M059J (cell line): ENCODE data around the gene OXLD1. TPM values are rescaled to one million over a fixed set of nuclear protein-coding genes. Genes with fewer than 3 reads are reported as not detected.

Source experiments
- DNase-seq: peaks from one replicate; pipeline ENCODE4 v3.0.0-alpha.2; 2012; ENCODE audit warnings: low read depth
- total RNA-seq: library from RNA; depleted of rRNA; stranded (reverse); fragments of >200 nt; shearing (Covaris generic); gene quantifications from 2 replicates; pipeline ENCODE4 v1.2.3, GENCODE V29; 2014; rRNA removed

OXLD1 gene
- 39.3 and 48.3 TPM in 2 replicates for total RNA-seq

DNA sequence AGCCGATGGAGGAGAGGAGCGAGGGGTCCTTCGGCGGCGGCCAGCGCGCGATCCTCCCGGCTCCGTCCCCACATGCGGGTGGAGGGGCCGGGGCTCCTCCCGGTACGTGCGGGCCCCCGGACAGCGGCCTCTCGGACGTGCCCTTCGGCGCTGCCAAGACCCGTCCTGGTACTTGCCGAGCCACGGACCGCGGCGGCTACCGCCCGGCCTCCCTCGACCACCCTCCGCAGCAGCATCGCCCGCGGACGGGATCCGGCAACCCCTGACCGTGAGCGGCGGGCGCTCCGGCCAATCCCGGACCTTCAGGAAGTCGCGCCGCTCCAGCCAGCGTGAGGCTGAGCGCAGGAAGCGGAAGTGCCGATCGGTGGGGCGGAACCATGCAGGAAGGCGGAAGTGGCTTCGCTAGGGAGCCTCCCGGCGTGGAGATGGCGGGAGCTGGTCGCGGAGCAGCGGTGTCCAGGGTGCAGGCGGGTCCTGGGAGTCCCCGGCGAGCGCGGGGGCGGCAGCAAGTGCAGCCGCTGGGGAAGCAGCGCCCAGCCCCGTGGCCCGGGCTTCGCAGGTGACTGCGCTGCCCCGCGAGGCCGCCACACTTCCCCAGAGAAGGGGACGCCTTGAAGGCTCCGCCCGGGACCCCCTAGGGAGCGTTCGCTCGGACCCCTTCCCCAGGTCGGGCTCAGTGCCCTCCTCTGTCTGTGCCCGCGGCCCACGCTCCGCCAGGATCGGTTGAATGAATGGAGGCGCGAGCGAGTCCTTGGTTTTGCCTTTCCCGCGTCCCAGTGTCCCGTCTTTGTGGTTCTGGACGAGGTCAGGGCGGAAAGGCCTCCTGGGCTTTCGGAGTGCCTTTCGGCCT, at the start of gene OXLD1, which contains the start of gene CCDC137:
TSS of gene OXLD1 (minus strand) at position 264 of the 850 bp plus-strand sequence. CDS start at position 236, 28 bp downstream.
TSS of gene CCDC137 (plus strand) at position 396 of the 850 bp plus-strand sequence. CDS start at position 426, 30 bp downstream.
- peak; percentile 94 for DNase-seq

DNA sequence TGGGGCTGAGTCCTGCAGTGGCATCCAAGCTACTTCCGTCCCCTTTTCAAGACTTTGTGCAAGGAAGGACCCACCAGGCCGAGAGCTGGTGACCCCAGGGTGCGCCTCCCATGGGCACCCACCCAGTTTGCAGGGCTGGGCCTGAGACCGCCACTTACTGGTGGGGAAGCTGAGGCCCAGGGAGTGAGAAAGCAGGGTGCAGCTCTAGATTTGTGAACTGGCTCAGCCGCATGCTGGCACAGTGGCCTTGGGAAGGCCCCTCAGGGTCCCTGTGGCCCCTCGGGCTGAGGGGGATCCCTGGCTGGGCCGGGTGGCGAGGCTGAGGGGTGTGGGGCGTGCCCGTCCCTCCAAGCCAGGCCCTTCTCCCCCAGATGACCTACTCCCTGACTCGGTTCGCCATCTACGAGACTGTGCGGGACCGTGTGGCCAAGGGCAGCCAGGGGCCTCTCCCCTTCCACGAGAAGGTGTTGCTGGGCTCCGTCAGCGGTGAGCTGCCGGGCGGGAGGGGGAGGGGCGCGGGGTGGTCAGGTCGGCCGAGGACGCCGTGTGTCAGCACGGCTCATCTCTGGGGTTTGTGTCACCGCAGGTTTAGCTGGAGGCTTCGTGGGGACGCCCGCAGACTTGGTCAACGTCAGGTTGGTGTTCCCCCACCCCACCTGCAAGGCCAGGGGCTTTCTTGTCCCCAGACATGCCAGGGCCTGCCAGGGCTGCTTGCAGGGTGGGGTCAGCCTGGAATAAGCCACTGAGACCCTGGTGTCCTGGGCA, 48.9 kb upstream of the OXLD1 start:
- DNase-seq, result no peak

- DNase-seq, result no peak
These were observed 48.2 kb upstream of the OXLD1 start for GRCh38 chr17:81714412-81715106.

- no peak for DNase-seq
These were observed 47.4 kb upstream of the OXLD1 start for GRCh38 chr17:81713556-81714411.

GRCh38 chr17:81713004-81713555, 46.7 kb upstream of the OXLD1 start:
- DNase-seq, result peak; percentile 35

GRCh38 chr17:81712468-81713003, 46.1 kb upstream of the OXLD1 start:
- peak; percentile 50 for DNase-seq

- peak; percentile 88 for DNase-seq
These were observed 45.5 kb upstream of the OXLD1 start, which contains the start of gene SLC25A10 for GRCh38 chr17:81711814-81712467. SLC25A10 (plus strand) TSS chr17:81712284; CDS start chr17:81712427, 143 bp downstream.

DNA sequence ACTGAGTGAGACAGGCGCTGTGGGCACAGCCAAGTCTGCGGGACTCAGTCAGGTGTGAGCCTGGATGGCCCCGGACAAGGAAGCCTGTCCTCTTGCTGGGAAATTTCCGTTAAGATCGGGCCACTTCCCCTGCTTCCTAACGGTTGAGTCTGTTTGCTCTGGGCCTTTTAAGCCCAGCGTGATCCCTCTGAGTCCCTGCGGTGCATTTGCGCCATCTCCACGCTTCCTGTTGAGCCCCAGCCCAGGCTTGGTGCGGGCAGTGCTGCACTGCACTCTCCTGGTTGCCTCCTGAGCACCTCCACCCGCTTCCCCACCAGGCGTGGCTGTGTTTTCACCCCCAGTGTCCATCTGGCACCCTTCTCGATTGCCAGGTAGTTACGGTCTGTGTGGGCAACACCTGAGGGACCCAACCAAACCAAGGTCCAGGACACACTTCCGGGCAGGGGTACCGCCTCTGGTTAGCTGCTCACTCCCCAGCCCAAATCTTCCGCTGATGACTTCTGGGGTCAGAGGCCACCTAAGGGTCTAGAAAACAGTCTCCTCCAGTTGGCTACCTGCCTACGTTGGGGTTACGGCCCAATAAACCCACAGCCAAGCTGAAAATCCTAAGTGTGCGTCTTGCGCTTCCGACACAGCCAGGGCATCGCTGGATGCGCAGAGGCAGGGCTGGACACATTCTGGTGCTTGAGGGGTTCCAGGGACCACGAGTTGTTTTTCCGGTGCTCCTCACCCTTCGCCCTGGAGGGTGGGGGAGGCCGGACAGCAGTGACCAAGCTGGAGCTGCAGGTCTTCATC, 44.3 kb upstream of the OXLD1 start:
- no peak for DNase-seq

DNA sequence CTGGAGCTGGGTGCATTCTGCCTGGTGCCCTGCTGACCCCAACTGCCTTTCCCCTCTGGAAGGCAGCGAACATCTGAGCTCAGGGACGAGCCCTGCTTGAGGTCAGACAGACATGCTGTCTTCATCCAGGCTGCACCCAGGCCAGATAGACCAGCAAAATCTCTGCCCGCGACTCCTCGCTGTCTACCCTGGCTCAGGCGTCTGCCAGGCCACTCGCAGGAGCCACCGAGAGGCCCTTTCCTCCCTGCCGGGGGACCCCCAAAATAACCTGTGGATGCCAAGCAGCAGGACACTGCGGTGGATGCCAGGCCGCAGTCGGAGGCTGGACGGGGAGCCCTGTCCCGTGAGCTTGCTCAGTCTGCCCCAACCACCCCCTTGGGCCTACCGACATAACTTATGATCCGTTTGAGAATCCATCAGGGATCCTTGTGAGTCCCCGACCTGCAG, 42.4 kb upstream of the OXLD1 start:
- DNase-seq, result no peak

- no peak for DNase-seq
These were observed 41.6 kb upstream of the OXLD1 start for GRCh38 chr17:81707725-81708646.

DNA sequence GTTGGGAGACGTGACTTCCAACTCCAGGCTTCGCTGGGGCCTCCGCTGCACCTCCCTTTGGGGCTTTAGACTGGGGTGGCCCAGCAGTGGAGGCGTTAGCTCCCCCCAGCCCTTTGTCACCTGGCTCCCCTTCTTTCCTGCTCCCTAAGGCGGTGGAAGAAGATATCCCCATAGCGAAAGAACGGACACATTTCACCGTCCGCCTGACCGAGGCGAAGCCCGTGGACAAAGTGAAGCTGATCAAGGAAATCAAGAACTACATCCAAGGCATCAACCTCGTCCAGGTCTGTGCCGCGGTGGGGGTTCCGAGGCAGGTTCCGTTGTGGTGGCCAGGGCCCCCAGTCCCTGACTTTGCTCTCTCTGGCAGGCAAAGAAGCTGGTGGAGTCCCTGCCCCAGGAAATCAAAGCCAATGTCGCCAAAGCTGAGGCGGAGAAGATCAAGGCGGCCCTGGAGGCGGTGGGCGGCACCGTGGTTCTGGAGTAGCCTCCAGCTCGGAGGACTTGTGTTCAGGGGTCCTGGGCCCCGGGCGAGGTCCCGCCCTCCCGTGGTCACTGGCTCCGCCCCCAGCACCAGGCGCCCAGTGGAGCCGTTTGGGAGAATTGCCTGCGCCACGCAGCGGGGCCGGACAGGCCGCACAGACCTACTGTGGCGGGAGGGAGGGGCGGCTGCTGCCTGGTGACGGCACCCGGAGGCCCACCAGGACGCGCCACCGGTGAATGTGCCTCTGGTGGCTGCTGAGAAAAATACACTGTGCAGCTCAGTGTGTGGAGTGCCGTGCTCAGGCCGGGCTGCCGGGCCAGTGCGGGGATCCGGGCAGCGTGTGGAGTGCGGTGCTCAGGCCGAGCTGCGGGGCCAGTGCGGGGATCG, 40.6 kb upstream of the OXLD1 start:
- no peak for DNase-seq

DNA sequence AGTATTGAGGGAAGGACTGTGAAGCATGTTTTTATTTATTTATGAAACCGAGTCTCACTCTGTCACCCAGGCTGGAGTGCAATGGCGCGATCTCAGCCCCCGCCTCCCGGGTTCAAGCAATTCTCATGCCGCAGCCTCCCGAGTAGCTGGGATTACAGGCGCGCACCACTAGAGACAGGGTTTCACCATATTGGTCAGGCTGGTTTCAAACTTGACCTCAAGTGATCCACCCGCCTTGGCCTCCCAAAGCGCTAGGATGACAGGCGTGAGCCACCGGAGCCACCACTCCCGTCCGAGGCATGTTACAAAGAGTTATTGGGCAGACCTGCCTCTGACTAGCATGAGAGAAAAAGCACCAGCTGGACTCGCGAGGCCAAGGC, 39.8 kb upstream of the OXLD1 start:
- DNase-seq, result no peak

- no peak for DNase-seq
These were observed 39.3 kb upstream of the OXLD1 start for GRCh38 chr17:81705518-81706231.

GRCh38 chr17:81703747-81704654, 37.6 kb upstream of the OXLD1 start:
- DNase-seq, result no peak
